Measurements from ENCODE around the gene APLF.

DNA sequence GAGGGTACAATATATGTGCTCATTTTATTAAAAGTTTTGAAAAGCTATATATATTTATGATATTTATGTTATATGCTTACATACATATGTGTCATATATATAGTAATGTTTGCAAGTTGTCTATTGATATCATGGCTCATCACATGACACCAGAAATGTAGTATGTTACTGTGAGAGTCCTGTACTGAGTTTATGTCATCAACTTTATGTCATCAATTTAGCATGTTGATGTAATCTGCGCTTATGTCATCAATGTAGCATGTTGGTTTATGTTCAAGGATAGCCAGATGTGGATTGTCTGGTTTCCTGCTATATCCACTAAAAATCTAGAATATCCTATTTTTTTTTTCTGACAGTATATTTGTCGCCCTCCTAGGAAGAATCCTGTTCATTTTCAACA lies 77.4 kb downstream of the APLF start:
- TF ChIP-seq, protein P1, sequence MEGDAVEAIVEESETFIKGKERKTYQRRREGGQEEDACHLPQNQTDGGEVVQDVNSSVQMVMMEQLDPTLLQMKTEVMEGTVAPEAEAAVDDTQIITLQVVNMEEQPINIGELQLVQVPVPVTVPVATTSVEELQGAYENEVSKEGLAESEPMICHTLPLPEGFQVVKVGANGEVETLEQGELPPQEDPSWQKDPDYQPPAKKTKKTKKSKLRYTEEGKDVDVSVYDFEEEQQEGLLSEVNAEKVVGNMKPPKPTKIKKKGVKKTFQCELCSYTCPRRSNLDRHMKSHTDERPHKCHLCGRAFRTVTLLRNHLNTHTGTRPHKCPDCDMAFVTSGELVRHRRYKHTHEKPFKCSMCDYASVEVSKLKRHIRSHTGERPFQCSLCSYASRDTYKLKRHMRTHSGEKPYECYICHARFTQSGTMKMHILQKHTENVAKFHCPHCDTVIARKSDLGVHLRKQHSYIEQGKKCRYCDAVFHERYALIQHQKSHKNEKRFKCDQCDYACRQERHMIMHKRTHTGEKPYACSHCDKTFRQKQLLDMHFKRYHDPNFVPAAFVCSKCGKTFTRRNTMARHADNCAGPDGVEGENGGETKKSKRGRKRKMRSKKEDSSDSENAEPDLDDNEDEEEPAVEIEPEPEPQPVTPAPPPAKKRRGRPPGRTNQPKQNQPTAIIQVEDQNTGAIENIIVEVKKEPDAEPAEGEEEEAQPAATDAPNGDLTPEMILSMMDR (conservative IDR thresholded peaks at IDR 0.05; ENCODE audit: low read depth in 2 of 2): no peak
- no peak for TF ChIP-seq POLR2AphosphoS5 (IDR thresholded peaks at IDR 0.05; ENCODE audit: low read depth)
- no peak for TF ChIP-seq EZH2 (IDR thresholded peaks at IDR 0.05; ENCODE audit: low read depth, unreplicated experiment)
- TF ChIP-seq, protein P2, sequence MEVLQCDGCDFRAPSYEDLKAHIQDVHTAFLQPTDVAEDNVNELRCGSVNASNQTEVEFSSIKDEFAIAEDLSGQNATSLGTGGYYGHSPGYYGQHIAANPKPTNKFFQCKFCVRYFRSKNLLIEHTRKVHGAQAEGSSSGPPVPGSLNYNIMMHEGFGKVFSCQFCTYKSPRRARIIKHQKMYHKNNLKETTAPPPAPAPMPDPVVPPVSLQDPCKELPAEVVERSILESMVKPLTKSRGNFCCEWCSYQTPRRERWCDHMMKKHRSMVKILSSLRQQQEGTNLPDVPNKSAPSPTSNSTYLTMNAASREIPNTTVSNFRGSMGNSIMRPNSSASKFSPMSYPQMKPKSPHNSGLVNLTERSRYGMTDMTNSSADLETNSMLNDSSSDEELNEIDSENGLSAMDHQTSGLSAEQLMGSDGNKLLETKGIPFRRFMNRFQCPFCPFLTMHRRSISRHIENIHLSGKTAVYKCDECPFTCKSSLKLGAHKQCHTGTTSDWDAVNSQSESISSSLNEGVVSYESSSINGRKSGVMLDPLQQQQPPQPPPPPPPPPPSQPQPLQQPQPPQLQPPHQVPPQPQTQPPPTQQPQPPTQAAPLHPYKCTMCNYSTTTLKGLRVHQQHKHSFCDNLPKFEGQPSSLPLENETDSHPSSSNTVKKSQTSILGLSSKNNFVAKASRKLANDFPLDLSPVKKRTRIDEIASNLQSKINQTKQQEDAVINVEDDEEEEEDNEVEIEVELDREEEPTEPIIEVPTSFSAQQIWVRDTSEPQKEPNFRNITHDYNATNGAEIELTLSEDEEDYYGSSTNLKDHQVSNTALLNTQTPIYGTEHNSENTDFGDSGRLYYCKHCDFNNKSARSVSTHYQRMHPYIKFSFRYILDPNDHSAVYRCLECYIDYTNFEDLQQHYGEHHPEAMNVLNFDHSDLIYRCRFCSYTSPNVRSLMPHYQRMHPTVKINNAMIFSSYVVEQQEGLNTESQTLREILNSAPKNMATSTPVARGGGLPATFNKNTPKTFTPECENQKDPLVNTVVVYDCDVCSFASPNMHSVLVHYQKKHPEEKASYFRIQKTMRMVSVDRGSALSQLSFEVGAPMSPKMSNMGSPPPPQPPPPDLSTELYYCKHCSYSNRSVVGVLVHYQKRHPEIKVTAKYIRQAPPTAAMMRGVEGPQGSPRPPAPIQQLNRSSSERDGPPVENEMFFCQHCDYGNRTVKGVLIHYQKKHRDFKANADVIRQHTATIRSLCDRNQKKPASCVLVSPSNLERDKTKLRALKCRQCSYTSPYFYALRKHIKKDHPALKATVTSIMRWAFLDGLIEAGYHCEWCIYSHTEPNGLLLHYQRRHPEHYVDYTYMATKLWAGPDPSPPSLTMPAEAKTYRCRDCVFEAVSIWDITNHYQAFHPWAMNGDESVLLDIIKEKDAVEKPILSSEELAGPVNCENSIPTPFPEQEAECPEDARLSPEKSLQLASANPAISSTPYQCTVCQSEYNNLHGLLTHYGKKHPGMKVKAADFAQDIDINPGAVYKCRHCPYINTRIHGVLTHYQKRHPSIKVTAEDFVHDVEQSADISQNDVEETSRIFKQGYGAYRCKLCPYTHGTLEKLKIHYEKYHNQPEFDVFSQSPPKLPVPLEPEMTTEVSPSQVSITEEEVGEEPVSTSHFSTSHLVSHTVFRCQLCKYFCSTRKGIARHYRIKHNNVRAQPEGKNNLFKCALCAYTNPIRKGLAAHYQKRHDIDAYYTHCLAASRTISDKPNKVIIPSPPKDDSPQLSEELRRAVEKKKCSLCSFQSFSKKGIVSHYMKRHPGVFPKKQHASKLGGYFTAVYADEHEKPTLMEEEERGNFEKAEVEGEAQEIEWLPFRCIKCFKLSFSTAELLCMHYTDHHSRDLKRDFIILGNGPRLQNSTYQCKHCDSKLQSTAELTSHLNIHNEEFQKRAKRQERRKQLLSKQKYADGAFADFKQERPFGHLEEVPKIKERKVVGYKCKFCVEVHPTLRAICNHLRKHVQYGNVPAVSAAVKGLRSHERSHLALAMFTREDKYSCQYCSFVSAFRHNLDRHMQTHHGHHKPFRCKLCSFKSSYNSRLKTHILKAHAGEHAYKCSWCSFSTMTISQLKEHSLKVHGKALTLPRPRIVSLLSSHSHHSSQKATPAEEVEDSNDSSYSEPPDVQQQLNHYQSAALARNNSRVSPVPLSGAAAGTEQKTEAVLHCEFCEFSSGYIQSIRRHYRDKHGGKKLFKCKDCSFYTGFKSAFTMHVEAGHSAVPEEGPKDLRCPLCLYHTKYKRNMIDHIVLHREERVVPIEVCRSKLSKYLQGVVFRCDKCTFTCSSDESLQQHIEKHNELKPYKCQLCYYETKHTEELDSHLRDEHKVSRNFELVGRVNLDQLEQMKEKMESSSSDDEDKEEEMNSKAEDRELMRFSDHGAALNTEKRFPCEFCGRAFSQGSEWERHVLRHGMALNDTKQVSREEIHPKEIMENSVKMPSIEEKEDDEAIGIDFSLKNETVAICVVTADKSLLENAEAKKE (CRISPR knock-in tag; IDR thresholded peaks at IDR 0.05): no peak
